GM12878 (cell line): ENCODE measurements around the gene THBS3. TPM values are rescaled to one million over a fixed set of nuclear protein-coding genes. Genes with fewer than 3 reads are reported as not detected.

Experiments used
- ATAC-seq: fragments of 200-7000 bp; cut with Tn5 transposase; 3 replicates; pipeline ENCODE4 v1.9.1; 2020; ENCODE audit warnings: mild to moderate bottlenecking, moderate library complexity
- BruUV-seq: library from RNA; stranded (reverse); fragments of 400-500 nt; replicated peaks from 2 replicates; lab custom pipeline; 2021; lab: Mats Ljungman, UMichigan
- CTCF ChIA-PET: fragments of 300-600 bp; sonication (Branson Sonifier 250); formaldehyde crosslinking; extraction: SDS; loops from one replicate; lab custom pipeline; 2021; ENCODE audit warnings: inconsistent platforms; lab: Yijun Ruan, JAX
- POLR2A ChIA-PET: fragments of 350-600 bp; formaldehyde crosslinking; extraction: SDS; loops from one replicate; lab custom pipeline; 2021; ENCODE audit warnings: inconsistent platforms; lab: Charles Lee
- RAD21 ChIA-PET: fragments of 300-600 bp; sonication (Branson Sonifier 250); formaldehyde crosslinking; loops from one replicate; lab custom pipeline; 2023; ENCODE audit warnings: antibody characterized with exemption; ENCODE audit not compliant: unreplicated experiment; lab: Charles Lee
- SMC1A ChIA-PET: fragments of 300-600 bp; sonication (Branson Sonifier 250); formaldehyde crosslinking; loops from one replicate; lab custom pipeline; 2023; ENCODE audit not compliant: unreplicated experiment, uncharacterized antibody; lab: Charles Lee
- DNase-seq: peaks from one replicate; pipeline ENCODE4 v3.0.0-alpha.2; 2011; ENCODE audit warnings: low read depth, low spot score
- FAIRE-seq: peaks from 3 replicates; lab custom pipeline; 2011; peaks lifted over from hg19 to GRCh38; lab: Jason Lieb, UNC
- H2AFZ ChIP-seq: 2 replicates; pipeline ENCODE4 v1.6.0; 2011; ENCODE audit warnings: low read depth, low read length, control low read depth; ENCODE audit not compliant: control insufficient read depth
- H3K27ac ChIP-seq: 2 replicates; pipeline ENCODE4 v1.5.1; 2011; ENCODE audit warnings: control low read depth; ENCODE audit not compliant: control insufficient read depth, insufficient read depth
- H3K27me3 ChIP-seq, 2 experiments: replicated peaks in 1 of 2; 2 replicates each; pipeline versions ENCODE4 v1.6.0 to v1.6.1; 2011; ENCODE audit warnings: low read length in 1 of 2; ENCODE audit not compliant: control insufficient read depth in 2 of 2, insufficient read depth in 2 of 2
- H3K36me3 ChIP-seq, 2 experiments: 2 replicates each; pipeline ENCODE4 v1.5.1; 2011; ENCODE audit warnings: low read length in 1 of 2; ENCODE audit not compliant: control insufficient read depth in 2 of 2, insufficient read depth in 2 of 2
- H3K4me1 ChIP-seq: 2 replicates; pipeline ENCODE4 v1.6.1; 2011; ENCODE audit warnings: mild to moderate bottlenecking, low read length, moderate library complexity, mixed read lengths; ENCODE audit not compliant: control insufficient read depth, insufficient read depth
- H3K4me2 ChIP-seq: 2 replicates; pipeline ENCODE4 v1.6.0; 2011; ENCODE audit warnings: control low read depth; ENCODE audit not compliant: control insufficient read depth, insufficient read depth
- H3K4me3 ChIP-seq: fragments of 200-600 bp; sonication (generic); 2 replicates; pipeline ENCODE4 v1.5.1; 2016
- H3K79me2 ChIP-seq: 2 replicates; pipeline ENCODE4 v1.6.0; 2011; ENCODE audit warnings: low read length; ENCODE audit not compliant: control insufficient read depth, insufficient read depth
- H3K9ac ChIP-seq: 2 replicates; pipeline ENCODE4 v1.8.0; 2011; ENCODE audit warnings: low read length, control low read depth, mixed read lengths; ENCODE audit not compliant: control insufficient read depth, insufficient read depth
- H3K9me3 ChIP-seq: replicated peaks from 3 replicates; pipeline ENCODE4 v1.5.1; 2011; ENCODE audit warnings: mild to moderate bottlenecking, low read length; ENCODE audit not compliant: control insufficient read depth, insufficient read depth
- H4K20me1 ChIP-seq: 2 replicates; pipeline ENCODE4 v1.6.0; 2011; ENCODE audit not compliant: control insufficient read depth, insufficient read depth
- BMI1 ChIP-seq: fragments of 450-650 bp; IDR thresholded peaks from 2 replicates; pipeline ENCODE4 v1.6.1; 2016; ENCODE audit warnings: mild to moderate bottlenecking, moderate library complexity, borderline replicate concordance
- ESRRA ChIP-seq: IDR thresholded peaks from 2 replicates; pipeline ENCODE4 v1.6.1; 2012; ENCODE audit warnings: mild to moderate bottlenecking, low read length, improper control_type of control experiment
- IKZF1 ChIP-seq: fragments of 450-650 bp; conservative IDR thresholded peaks from 2 replicates; pipeline ENCODE4 v1.6.1; 2017; ENCODE audit warnings: antibody characterized with exemption, mild to moderate bottlenecking
- JUNB ChIP-seq: IDR thresholded peaks from 2 replicates; pipeline ENCODE4 v1.6.1; 2016; ENCODE audit warnings: antibody characterized with exemption, mild to moderate bottlenecking
- MYC ChIP-seq: IDR thresholded peaks from 2 replicates; pipeline ENCODE4 v1.6.1; 2011; ENCODE audit warnings: mild to moderate bottlenecking, low read length, moderate library complexity, inconsistent platforms; ENCODE audit not compliant: insufficient read depth, insufficient replicate concordance, insufficient read length, severe bottlenecking
- NR2C1 ChIP-seq: fragments of 450-650 bp; IDR thresholded peaks from 2 replicates; pipeline ENCODE4 v1.6.1; 2017; ENCODE audit warnings: antibody characterized with exemption, mild to moderate bottlenecking, moderate library complexity
- NR2F1 ChIP-seq: fragments of 450-650 bp; conservative IDR thresholded peaks from 2 replicates; pipeline ENCODE4 v1.6.1; 2017; ENCODE audit warnings: mild to moderate bottlenecking
- RELA ChIP-seq: fragments of 450-650 bp; IDR thresholded peaks from 2 replicates; pipeline ENCODE4 v1.8.0; 2014; ENCODE audit warnings: borderline replicate concordance; ENCODE audit not compliant: partially characterized antibody
- TBL1XR1 ChIP-seq: IDR thresholded peaks from 2 replicates; pipeline ENCODE4 v1.6.1; 2012; ENCODE audit warnings: low read depth, low read length, improper control_type of control experiment
- WGBS: methylation state at CpG from one replicate; pipeline ENCODE4 v1.1.6; 2016; ENCODE audit warnings: low lambda C conversion rate; ENCODE audit not compliant: insufficient replicate concordance, insufficient coverage; ENCODE audit errors: missing lambda C conversion rate; 5-methylcytosine and 5-hydroxymethylcytosine counted together
- in situ Hi-C: fragments of 300-500 bp; cut with MboI; formaldehyde crosslinking; loops from 9 replicates; pipeline ENCODE4 v1.14.3; 2018; ENCODE audit warnings: mixed read lengths
- intact Hi-C: fragments of 100-400 bp; cut with micrococcal nuclease; formaldehyde crosslinking; loops from one replicate; pipeline ENCODE4 v1.14.2; 2022; ENCODE audit not compliant: unreplicated experiment
- polyA plus RNA-seq, 11 experiments: library from polyadenylated mRNA; depleted of rRNA in 4 of 11; unstranded in 6 of 11; stranded (reverse) in 5 of 11; fragments of >200 nt; fragmentation: Nextera tagmentation in 4 of 11; fragmentation: Illumina TruSeq in 1 of 11; extraction: Ambion mirVana in 4 of 11; extraction: Trizol in 1 of 11; gene quantifications; 1 replicate in 1 of 11; 2 replicates in 10 of 11; pipeline versions ENCODE4 v1.2.1 to v1.2.3, GENCODE V29; 2011 to 2016; ENCODE audit warnings: inconsistent platforms in 2 of 11, missing spikeins in 2 of 11, low read depth in 1 of 11
- total RNA-seq, 4 experiments: library from RNA; depleted of rRNA in 3 of 4; stranded (reverse); fragments of >200 nt in 3 of 4; fragmentation: Illumina TruSeq in 1 of 4; extraction: Trizol in 1 of 4; gene quantifications; 2 replicates each; pipeline versions ENCODE4 v1.2.1 to v1.2.3, GENCODE V29; 2013 to 2021
- TF ChIP-seq, protein P1 (sequence below): IDR thresholded peaks from 2 replicates; pipeline ENCODE4 v1.6.1; 2012; ENCODE audit warnings: mild to moderate bottlenecking, low read depth, low read length
- TF ChIP-seq, protein P2 (sequence below): fragments of 150-350 bp; IDR thresholded peaks from 2 replicates; pipeline ENCODE4 v1.6.1; 2014; ENCODE audit warnings: mild to moderate bottlenecking, low read depth, low read length
- TF ChIP-seq, protein P3 (sequence below): fragments of 450-650 bp; IDR thresholded peaks from 2 replicates; pipeline ENCODE4 v1.6.1; 2017; ENCODE audit warnings: mild to moderate bottlenecking
- TF ChIP-seq, protein P4 (sequence below): IDR thresholded peaks from 2 replicates; pipeline ENCODE4 v1.6.1; 2011; ENCODE audit warnings: low read depth, low read length, improper control_type of control experiment, borderline replicate concordance

Gene THBS3
- total and polyA plus RNA-seq, 10 of the 15 experiments (the other 5 are each of a cell fraction or from before 2014, with no cell fraction given) = 0.66 to 3.6 (median 2.0) TPM

DNA sequence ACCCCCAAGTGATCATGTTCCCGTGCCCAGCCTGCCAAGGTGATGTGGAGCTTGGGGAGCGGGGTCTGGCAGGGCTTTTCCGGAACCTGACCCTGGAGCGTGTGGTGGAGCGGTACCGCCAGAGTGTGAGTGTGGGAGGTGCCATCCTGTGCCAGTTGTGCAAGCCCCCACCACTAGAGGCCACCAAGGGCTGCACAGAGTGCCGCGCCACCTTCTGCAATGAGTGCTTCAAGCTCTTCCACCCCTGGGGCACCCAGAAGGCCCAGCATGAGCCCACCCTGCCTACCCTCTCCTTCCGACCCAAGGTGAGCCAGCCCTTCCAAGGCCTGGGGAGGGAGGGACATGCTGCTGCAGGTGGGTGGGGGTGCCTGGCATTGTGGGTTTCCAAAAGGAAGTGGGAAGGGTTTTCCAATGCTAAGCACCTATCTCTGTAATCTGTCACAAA, 31.7 kb downstream of the THBS3 start:
- FAIRE-seq (no peak), DNase-seq (no peak), ATAC-seq (no peak)
- H4K20me1 ChIP-seq = no peaks in the 10 kb centered on the region
- intact Hi-C loops = loop anchor here (1.0 kb wide), 1 partner anchor 50 kb away; no protein-coding TSS in a partner anchor
- H3K4me2 ChIP-seq = no peak overlapping the region
- no peak overlapping the region for H2AFZ ChIP-seq
- no peak overlapping the region for H3K9ac ChIP-seq
- H3K4me1 ChIP-seq = peaks cover 26% of the 10 kb centered on the region
- H3K9me3 ChIP-seq = no peaks in the 10 kb centered on the region; the same call in 2 of the 3 replicates
- 50% methylated on average over 9 of the region's 9 CpGs for WGBS
- ChIA-PET CTCF (interaction anchor here (1.1 to 9.7 kb wide), 7 partner anchors 9 to 91 kb away, joined by 4 to 244 read pairs (median 10); no protein-coding TSS in a partner anchor), POLR2A (interaction anchor here (0.6 to 7.4 kb wide), 4 partner anchors 17 to 191 kb away, joined by 3 to 77 read pairs (median 18); no protein-coding TSS in a partner anchor), SMC1A (interaction anchor here (0.9 to 4.7 kb wide), 4 partner anchors 9 to 51 kb away, joined by 3 to 46 read pairs (median 6); no protein-coding TSS in a partner anchor), RAD21 (interaction anchor here (1.1 to 4.8 kb wide), 6 partner anchors 10 to 148 kb away, joined by 4 to 77 read pairs (median 6); partner anchors contain the start of gene THBS3)
- no peak overlapping the region for H3K27ac ChIP-seq
- BruUV-seq = no TSS peak
- no peaks in the 10 kb centered on the region for H3K36me3 ChIP-seq
- H3K27me3 ChIP-seq = no peaks in the 10 kb centered on the region
- peaks cover 12% of the 10 kb centered on the region for H3K79me2 ChIP-seq
- in situ Hi-C loops = no loop called here
- no peak overlapping the region for H3K4me3 ChIP-seq
- TF ChIP-seq JUNB (no peak), MYC (no peak), RELA (no peak), NR2C1 (no peak), NR2F1 (no peak), BMI1 (no peak), TBL1XR1 (no peak), IKZF1 (no peak), ESRRA (no peak)
- TF ChIP-seq, protein P1, sequence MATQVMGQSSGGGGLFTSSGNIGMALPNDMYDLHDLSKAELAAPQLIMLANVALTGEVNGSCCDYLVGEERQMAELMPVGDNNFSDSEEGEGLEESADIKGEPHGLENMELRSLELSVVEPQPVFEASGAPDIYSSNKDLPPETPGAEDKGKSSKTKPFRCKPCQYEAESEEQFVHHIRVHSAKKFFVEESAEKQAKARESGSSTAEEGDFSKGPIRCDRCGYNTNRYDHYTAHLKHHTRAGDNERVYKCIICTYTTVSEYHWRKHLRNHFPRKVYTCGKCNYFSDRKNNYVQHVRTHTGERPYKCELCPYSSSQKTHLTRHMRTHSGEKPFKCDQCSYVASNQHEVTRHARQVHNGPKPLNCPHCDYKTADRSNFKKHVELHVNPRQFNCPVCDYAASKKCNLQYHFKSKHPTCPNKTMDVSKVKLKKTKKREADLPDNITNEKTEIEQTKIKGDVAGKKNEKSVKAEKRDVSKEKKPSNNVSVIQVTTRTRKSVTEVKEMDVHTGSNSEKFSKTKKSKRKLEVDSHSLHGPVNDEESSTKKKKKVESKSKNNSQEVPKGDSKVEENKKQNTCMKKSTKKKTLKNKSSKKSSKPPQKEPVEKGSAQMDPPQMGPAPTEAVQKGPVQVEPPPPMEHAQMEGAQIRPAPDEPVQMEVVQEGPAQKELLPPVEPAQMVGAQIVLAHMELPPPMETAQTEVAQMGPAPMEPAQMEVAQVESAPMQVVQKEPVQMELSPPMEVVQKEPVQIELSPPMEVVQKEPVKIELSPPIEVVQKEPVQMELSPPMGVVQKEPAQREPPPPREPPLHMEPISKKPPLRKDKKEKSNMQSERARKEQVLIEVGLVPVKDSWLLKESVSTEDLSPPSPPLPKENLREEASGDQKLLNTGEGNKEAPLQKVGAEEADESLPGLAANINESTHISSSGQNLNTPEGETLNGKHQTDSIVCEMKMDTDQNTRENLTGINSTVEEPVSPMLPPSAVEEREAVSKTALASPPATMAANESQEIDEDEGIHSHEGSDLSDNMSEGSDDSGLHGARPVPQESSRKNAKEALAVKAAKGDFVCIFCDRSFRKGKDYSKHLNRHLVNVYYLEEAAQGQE = no peak
- TF ChIP-seq, protein P2, sequence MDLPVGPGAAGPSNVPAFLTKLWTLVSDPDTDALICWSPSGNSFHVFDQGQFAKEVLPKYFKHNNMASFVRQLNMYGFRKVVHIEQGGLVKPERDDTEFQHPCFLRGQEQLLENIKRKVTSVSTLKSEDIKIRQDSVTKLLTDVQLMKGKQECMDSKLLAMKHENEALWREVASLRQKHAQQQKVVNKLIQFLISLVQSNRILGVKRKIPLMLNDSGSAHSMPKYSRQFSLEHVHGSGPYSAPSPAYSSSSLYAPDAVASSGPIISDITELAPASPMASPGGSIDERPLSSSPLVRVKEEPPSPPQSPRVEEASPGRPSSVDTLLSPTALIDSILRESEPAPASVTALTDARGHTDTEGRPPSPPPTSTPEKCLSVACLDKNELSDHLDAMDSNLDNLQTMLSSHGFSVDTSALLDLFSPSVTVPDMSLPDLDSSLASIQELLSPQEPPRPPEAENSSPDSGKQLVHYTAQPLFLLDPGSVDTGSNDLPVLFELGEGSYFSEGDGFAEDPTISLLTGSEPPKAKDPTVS = no peak
- TF ChIP-seq, protein P3, sequence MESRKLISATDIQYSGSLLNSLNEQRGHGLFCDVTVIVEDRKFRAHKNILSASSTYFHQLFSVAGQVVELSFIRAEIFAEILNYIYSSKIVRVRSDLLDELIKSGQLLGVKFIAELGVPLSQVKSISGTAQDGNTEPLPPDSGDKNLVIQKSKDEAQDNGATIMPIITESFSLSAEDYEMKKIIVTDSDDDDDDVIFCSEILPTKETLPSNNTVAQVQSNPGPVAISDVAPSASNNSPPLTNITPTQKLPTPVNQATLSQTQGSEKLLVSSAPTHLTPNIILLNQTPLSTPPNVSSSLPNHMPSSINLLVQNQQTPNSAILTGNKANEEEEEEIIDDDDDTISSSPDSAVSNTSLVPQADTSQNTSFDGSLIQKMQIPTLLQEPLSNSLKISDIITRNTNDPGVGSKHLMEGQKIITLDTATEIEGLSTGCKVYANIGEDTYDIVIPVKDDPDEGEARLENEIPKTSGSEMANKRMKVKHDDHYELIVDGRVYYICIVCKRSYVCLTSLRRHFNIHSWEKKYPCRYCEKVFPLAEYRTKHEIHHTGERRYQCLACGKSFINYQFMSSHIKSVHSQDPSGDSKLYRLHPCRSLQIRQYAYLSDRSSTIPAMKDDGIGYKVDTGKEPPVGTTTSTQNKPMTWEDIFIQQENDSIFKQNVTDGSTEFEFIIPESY = 0 out of 2 replicates have a peak, but pooled peaks have one; percentile 43
- TF ChIP-seq, protein P4, sequence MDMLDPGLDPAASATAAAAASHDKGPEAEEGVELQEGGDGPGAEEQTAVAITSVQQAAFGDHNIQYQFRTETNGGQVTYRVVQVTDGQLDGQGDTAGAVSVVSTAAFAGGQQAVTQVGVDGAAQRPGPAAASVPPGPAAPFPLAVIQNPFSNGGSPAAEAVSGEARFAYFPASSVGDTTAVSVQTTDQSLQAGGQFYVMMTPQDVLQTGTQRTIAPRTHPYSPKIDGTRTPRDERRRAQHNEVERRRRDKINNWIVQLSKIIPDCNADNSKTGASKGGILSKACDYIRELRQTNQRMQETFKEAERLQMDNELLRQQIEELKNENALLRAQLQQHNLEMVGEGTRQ = no peak
